Epithelial cell of esophagus (primary cell): Measurements from ENCODE around the gene SNX13.
"Not testable (repeated sequence)": the region's sequence is repeated elsewhere in the genome, so short reads cannot be mapped to it uniquely, and the experiment has no call there.

Source experiments
- DNase-seq: peaks from one replicate; pipeline ENCODE4 v3.0.0; 2010; ENCODE audit warnings: low read depth
- H3K4me3 ChIP-seq: 2 replicates; pipeline ENCODE4 v1.5.1; 2011; ENCODE audit warnings: mild to moderate bottlenecking, low read length, control low read depth
- TF ChIP-seq, protein P1 (sequence below): IDR thresholded peaks from 2 replicates; pipeline ENCODE4 v1.5.1; 2011; ENCODE audit warnings: low read depth, mild to moderate bottlenecking, low read length, control low read depth, inconsistent platforms; ENCODE audit not compliant: insufficient read depth; ENCODE audit errors: missing control alignments

Gene SNX13

DNA sequence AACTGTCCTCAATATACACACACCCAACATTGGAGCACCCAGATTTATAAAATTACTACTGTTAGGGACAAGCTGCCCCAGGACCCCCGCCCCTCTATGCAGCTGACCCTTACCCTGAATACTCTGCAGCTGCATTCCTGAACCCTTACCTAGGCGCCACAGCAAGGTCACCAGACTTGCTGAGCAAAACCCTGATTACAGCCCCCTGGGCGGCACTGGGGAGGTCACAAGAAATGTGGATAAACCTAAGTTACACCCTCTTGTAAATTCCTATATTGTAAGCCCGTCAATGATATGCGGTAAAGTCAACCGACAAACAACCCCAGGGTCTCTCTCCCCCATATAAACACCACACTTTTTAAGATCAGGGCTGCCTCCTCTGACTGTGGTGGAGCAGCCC is 25.1 kb downstream of the SNX13 start:
- no peak overlapping the region for H3K4me3 ChIP-seq
- TF ChIP-seq, protein P1, sequence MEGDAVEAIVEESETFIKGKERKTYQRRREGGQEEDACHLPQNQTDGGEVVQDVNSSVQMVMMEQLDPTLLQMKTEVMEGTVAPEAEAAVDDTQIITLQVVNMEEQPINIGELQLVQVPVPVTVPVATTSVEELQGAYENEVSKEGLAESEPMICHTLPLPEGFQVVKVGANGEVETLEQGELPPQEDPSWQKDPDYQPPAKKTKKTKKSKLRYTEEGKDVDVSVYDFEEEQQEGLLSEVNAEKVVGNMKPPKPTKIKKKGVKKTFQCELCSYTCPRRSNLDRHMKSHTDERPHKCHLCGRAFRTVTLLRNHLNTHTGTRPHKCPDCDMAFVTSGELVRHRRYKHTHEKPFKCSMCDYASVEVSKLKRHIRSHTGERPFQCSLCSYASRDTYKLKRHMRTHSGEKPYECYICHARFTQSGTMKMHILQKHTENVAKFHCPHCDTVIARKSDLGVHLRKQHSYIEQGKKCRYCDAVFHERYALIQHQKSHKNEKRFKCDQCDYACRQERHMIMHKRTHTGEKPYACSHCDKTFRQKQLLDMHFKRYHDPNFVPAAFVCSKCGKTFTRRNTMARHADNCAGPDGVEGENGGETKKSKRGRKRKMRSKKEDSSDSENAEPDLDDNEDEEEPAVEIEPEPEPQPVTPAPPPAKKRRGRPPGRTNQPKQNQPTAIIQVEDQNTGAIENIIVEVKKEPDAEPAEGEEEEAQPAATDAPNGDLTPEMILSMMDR = no peak
- DNase-seq = no peak

DNA sequence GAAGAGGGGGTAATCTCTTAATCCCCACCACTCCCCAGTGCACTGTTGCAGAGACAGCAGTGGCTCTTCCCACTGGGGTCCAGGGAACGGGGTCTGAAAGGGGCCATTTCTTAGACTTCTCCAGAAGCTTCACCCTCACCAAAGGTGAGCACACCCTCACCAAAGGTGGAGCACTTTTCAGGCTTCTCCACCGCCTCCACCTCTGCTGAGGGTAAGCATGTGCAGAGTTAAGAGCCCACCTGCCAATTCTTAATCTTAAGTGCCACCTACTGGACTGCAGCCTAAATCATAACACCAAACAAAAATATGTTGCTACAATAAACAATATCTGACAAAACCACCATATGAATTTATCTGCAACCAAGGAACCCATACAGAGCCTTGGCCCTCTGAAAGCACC is 27.0 kb downstream of the SNX13 start:
- H3K4me3 ChIP-seq = no peak overlapping the region
- no peak for DNase-seq

DNA sequence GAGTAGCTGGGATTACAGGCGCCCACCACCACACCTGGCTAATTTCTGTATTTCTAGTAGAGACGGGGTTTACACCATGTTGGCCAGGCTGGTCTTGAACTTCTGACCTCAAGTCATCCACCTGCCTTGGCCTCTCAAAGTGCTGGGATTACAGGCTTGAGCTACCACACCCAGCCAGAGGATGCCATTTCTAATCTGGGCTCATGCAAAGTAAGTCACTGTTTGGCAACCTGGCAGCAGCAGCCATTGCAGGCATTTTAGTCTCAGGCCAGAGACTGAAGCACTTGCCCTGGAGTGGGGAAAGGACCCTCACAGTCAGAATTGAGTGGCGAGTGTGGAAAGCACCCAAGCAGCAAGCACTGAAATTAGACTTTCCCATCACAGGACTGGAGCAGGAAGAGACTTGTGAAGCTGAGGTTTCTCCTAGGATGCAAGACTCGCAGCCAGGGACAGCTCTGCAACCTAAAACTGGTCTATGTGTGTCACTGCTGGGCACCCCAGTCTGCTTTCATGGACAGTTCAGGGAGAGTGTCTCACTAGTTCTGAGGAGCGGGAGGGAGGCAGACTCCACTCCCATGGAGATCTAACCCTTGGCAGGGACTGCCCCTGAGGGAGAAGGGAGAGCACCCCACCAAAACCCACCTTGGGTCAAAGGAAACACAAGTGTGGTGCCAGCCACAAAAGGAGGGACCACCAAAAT is 27.6 kb downstream of the SNX13 start:
- H3K4me3 ChIP-seq = no peak overlapping the region
- TF ChIP-seq, protein P1 = no peak
- DNase-seq = no peak

More for the DNA sequence above, 27.0 kb downstream of the SNX13 start:
- TF ChIP-seq, protein P1 = no peak

DNA sequence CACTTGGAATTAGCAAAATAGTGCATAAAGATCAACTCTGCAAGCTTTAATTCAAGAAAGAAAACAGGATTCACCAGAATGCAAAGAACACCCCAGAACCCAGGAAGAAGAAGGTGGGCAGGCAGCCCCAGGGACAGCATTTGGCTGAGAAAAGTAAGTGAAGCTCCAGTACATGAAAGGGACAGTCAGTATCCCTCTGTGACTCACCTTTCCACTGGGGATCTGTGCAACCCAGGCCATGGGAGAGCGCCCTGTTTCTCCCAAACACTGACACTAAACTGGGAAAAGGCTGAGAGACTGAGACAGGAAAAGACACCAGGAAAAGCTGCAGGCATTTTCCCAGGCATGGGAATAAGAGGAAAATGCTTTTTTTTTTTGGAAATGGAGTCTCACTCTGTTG is 28.2 kb downstream of the SNX13 start:
- TF ChIP-seq, protein P1 = no peak
- H3K4me3 ChIP-seq = no peak overlapping the region
- DNase-seq = no peak

DNA sequence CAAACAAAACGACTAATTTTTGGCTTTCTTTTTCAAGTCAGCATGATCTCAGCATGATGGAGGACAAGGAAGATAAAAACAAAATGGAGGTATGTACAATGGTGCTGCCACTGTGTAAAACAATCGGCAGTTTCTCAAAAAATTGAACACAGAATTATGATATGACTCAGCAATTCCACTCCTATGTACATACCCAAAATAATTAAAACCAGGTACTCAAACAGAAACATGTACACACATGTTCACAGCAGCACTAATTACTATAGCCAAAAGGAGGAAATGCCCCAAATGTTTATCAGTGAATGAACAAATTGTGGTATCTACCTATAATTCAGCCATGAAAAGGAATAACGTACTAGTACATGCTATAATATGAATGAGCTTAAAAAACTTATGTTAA is 29.9 kb downstream of the SNX13 start:
- TF ChIP-seq, protein P1 = no peak
- H3K4me3 ChIP-seq = no peak overlapping the region
- peak; percentile 42 for DNase-seq

DNA sequence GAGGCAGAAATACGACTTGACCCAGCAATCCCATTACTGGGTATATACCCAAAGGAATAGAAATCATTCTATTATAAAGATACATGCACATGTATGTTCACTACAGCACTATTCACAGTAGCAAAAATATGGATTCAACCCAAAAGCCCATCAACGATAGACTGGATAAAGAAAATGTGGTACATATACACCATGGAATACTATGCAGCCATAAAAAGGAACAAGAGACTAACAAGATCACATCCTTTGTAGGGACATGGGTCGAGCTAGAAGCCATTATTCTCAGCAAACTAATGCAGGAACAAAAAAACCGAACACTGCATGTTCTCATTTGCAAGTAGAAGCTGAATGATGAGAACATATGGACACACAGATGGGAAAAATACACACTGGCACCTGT is 31.0 kb downstream of the SNX13 start:
- not testable (repeated sequence) for H3K4me3 ChIP-seq, DNase-seq

DNA sequence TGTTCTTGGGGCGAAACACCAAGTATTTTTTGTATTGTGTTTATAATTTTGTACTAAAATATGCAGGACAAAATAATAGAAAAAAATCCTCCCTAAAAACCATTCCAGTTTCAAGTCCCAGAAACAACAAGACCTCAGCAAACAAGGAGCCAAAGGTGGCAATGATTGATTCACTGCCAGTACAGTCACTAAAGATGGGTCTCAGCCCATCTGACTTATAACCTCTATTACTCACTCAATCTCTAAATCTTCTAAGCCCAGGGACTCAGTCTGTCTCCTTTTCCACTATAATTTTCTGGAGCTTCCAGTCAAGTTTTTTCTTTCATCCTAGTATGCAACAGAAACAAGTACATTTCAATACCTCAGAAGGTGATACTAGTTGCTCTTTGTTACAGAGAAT is 33.3 kb downstream of the SNX13 start:
- TF ChIP-seq, protein P1 = no peak
- H3K4me3 ChIP-seq = no peak overlapping the region
- DNase-seq = peak; percentile 18
